Ramos (cell line): Measurements from ENCODE around the gene PRICKLE2.

Experiments used
- in situ Hi-C: fragments of 300-500 bp; cut with MboI; formaldehyde crosslinking; loops from one replicate; pipeline ENCODE4 v1.14.3; 2022; ENCODE audit warnings: low sequenced_read_pairs; ENCODE audit not compliant: unreplicated experiment

The PRICKLE2 gene

DNA sequence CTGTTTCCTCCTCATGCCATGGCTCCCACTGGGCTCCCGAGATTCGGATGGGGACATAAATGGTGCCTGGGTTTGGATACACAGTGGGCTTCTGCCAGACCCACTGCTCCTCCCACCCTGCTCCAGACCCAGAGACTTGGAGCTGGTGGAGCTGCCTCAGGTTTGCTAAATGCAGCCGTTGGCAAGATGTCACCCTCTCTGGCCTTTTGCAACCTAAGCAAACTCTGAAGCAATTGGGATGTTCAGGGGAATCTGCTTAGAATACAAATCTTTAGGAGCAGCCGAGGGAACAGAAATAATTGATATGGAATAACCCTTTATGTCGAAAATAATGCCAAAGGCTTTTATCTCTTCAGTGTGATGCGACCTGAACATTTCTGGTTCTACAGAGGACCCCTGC, 33.4 kb downstream of the PRICKLE2 start:
- in situ Hi-C loops: no loop called here

DNA sequence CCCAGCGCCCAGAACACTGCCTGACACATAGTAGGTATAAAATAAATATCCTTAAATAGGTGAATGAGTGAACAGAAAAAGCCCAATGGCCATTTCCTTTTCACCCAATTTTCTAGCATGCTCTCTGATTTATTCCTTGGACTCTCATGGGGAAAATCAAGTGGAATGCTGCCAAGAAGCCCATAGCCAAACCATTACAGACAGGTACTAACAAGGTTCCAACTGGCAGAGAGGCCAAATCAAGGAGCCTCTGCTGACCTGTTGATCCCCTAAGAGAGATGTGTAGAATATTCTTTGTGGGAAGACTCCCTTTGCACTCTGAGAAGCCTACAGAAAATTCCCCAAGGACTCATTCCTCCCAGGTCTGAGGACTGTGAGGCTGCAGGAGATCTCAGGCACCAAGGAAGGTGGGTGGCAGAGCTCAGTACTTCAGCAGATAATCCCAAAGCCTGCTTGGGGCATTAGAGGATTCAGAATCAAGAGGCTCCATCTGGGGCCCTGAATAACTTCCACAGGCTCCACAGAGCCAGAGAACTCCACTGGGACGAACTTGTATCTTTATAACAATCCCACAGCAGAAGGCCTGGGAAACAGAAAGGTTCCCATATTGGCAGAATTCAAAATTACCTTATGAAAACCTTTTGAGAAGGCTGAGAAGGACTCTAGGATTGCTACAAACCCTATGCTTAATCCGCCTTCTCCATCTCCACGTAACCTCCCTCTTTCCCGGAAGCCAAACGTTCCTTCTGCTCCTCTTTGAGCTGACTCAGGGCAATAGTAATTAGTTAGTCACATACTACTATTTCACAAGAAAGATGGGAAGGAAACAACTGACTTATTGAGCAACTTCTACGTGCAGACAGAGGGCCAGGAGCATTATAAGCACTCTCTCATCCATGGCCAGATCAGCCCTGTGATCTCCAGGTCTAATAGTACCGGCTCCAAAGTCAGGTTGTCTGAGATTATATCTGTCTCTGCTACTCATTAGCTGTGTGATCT, 34.5 kb downstream of the PRICKLE2 start:
- in situ Hi-C loops: no loop called here

GRCh38 chr3:64188810-64189560, 36.3 kb downstream of the PRICKLE2 start:
- in situ Hi-C loops: no loop called here

DNA sequence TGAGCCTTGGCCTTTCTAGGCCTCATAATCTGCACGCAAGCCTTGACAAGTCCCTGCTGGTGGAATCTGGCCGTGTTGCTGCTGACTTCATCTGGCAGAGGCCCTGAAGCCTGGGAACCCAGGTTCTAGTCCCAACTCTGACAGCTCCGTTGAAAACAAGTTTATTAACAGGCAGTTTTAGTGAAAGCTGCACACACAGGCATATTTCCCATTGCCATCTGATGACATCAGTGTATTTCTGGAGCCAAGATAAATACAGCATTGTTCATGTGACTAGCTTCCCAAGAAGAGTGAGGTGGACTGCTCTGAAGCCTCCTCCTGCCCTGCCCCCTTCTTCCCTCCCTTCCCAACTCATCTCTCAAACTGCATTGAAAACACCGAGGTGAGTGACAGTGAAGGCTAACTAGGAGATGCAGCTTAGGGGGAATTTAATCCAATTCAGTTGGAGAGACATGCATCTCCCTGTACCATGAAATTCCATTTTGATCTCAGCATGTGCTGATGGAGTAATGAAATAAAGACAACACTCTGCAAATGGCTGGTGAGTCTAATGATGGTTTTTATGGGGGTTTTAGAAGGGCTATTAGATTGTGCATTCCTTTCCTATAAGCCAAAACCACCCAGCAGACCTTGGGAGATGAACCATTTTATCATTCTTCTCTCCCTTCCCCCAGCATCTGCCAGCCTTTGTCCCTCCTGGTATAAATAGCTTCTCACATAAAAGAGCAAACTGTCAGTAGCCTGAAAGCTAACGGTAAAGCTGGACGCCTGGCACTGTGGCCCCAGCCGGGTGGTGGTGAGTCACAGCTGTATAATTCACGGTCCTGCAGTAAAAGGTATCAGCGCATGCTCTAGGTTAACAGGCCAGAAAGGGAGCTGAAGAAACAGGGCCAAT, 38.0 kb downstream of the PRICKLE2 start:
- in situ Hi-C loops: no loop called here

DNA sequence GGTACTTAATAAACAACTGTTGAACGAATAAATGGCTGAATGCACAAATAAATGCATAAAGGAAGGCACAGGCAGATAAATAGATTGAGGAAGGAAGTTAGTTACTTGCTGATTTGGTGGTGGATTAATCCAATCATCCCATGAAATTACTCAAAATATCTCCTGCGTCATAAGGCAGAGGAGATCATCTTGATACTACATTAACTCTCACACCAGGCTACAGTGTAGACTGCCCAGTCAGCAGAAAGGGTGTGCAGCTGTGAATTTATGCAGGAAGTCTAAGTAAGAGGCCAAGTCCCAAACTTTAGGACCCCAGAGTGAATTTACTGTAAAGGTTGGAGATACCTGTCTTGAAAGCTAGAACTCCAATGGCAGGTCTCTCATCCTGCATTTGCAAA, 38.6 kb downstream of the PRICKLE2 start:
- in situ Hi-C loops: no loop called here

DNA sequence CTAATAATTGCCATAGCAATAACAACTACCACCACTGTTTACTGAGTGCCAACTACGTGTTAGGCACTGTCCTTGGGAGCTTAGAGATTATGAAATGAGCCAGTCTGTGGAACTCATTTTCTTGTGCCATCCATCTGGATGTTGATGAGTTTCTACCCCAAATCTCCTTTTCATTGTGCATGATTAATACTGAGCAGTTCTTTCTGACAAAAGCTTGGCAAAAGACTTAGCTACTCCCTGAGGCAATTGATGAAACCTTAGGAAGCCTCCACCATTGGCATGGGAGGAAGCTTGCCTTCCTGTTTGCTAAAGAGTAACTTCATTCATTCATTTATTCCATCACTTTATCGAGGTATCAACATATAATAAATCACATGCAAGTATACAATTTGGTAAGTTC, 39.8 kb downstream of the PRICKLE2 start:
- in situ Hi-C loops: no loop called here

- in situ Hi-C loops: no loop called here
Observed at GRCh38 chr3:64184621-64185020, 40.6 kb downstream of the PRICKLE2 start.

DNA sequence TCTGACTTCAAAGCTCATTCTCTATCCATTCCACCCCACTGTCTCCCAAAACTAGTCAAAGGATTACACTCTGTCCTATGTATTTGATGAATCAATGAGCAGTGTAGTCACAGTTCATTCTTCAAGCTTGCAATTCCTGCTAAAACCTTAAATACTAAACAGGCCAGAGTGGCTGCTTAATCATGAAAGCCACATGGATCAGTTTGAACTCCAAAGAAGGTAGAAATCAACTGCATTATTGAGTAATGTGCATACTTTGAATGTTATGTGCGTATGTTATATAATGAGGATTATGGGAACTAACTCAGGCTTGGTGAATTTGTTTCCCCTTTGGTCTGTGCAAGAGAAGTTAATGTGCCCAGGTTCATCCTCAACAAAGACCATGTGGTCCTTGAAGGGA, 45.4 kb downstream of the PRICKLE2 start:
- in situ Hi-C loops: no loop called here

DNA sequence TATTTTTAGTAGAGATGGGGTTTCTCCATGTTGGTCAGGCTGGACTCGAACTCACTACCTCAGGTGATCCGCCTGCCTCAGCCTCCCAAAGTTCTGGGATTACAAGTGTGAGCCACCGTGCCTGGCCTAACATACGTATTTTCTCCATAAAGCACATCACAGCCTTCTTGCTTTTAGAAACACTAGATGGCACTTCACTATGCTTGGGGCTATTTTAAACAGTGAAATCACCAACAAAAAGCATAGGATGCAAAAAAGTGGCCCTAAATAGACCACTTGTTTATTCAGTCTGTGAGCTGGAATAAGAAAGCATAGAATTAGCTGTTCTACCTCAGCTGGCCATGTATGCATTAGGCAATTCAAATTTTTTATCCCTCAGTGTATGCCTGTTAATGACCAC, 46.0 kb downstream of the PRICKLE2 start:
- in situ Hi-C loops: no loop called here

DNA sequence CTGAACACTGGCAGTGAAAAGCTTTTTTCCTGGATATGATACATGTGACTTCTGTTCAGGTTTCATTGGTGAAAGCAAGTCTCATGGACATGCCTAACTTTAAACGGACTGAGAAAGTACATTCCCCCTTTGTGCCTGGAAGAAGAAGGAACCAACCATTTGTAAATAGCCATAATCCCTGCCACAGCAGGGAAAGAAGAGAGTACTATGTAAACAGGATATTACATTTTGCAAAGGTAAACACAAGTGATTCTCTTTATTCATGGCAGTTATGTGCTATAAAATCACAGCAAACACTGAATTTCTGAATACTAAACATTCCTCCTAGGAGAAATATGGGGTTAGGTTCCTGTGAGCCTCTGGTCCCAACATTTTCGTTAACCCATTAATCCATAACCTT, 46.8 kb downstream of the PRICKLE2 start:
- in situ Hi-C loops: no loop called here

GRCh38 chr3:64176461-64176996, 48.7 kb downstream of the PRICKLE2 start:
- in situ Hi-C loops: no loop called here

GRCh38 chr3:64174328-64174727, 50.9 kb downstream of the PRICKLE2 start:
- in situ Hi-C loops: no loop called here

- in situ Hi-C loops: no loop called here
Observed at GRCh38 chr3:64173563-64173962, 51.7 kb downstream of the PRICKLE2 start.

- in situ Hi-C loops: no loop called here
Observed at GRCh38 chr3:64170270-64170669, 55.0 kb downstream of the PRICKLE2 start.

DNA sequence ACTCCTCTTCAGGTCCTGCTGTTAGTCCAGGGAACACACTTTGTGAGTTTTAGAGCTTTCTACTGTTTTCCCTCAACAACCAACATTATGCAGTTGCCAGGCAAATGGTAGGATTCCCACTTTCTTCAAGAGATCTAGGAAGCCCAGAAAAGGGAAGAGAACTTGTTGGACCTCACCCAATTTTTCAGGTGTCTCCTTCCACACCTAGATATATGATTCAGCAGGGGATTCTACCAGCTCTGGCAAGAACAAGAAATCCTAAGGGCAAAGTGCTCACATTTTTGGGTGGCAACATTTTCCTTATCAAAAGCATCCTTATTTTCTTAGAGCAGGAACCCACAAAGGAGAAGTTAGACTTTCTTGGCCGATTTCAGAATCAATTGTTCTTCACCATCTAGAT, 57.4 kb downstream of the PRICKLE2 start:
- in situ Hi-C loops: no loop called here

- in situ Hi-C loops: no loop called here
Observed at GRCh38 chr3:64167351-64167750, 57.9 kb downstream of the PRICKLE2 start.

- in situ Hi-C loops: no loop called here
Observed at GRCh38 chr3:64166584-64167162, 58.6 kb downstream of the PRICKLE2 start.

DNA sequence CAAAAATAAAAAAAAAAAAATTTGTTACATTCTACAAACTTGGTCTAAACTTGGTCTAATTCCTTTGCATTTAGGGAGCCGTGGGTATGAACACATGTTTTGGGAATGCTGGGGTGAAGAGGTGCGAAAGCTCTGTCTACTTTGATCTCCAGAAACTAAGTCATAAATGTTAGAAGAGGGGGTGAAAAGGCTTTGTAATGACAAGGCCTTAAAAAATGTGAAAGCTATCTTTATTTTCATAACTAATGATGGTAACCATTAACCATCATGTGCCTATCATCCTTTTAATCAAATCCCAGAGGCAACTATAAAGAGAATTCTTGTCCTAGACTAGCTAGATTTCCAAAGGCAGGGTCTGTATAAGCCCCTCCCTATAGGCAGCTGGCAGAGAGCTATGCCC, 60.9 kb downstream of the PRICKLE2 start:
- in situ Hi-C loops: no loop called here

GRCh38 chr3:64163755-64164148, 61.5 kb downstream of the PRICKLE2 start:
- in situ Hi-C loops: no loop called here
